Type B pancreatic cell (in vitro differentiated cells): ENCODE data around the gene ITCH. TPM values are rescaled to one million over a fixed set of nuclear protein-coding genes. Genes with fewer than 3 reads are reported as not detected.

Source experiments
- DNase-seq: peaks from one replicate; pipeline ENCODE4 v3.0.0; 2021; ENCODE audit warnings: mixed read lengths; ENCODE audit not compliant: unreplicated experiment; ENCODE audit errors: extremely low spot score
- H3K27ac Mint-ChIP-seq: 2 replicates; pipeline ENCODE4 v1.8.0; 2021; ENCODE audit warnings: mild to moderate bottlenecking, mixed read lengths
- H3K27me3 Mint-ChIP-seq: 2 replicates; pipeline ENCODE4 v1.8.0; 2021; ENCODE audit warnings: mixed read lengths
- H3K36me3 Mint-ChIP-seq: 2 replicates; pipeline ENCODE4 v1.8.0; 2021; ENCODE audit warnings: mixed read lengths
- H3K4me1 Mint-ChIP-seq: one replicate; pipeline ENCODE4 v1.8.0; 2021; ENCODE audit warnings: mixed read lengths; ENCODE audit not compliant: unreplicated experiment
- H3K4me3 Mint-ChIP-seq: 2 replicates; pipeline ENCODE4 v1.8.0; 2021; ENCODE audit warnings: mild to moderate bottlenecking, mixed read lengths
- H3K9me3 Mint-ChIP-seq: 2 replicates; pipeline ENCODE4 v1.8.0; 2021; ENCODE audit warnings: mixed read lengths
- total RNA-seq: library from RNA; stranded (reverse); gene quantifications from 2 replicates; pipeline ENCODE4 v1.2.1, GENCODE V29; 2021; ENCODE audit warnings: low replicate concordance
- TF ChIP-seq, protein P1 (sequence below): fragments of 200-600 bp; sonication (generic); conservative IDR thresholded peaks from 2 replicates; pipeline ENCODE4 v1.5.0; 2021; ENCODE audit warnings: antibody characterized with exemption, mild to moderate bottlenecking

ITCH gene
- total RNA-seq, 1 donor from 2014 or later: 77.2 TPM

DNA sequence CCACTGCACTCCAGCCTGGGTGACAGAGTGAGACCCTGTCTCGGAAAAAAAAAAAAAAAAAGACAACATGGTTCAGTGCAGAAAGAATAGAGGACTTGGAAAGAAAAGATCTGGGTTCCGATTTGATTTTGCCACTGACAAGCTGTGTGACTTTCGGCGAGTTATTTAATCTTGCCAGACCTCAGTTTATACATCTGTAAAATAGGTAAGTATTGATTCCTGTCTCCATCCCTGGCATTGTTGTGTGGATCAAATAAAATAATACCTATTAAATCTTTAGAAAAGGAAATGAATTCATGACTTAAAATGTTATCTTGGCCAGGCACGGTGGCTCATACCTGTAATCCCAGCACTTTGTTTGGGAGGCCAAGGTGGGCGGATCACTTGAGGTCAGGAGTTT, 7.0 kb downstream of the ITCH start:
- no peak overlapping the region for H3K4me3 Mint-ChIP-seq
- peaks cover 48% of the 10 kb centered on the region for H3K36me3 Mint-ChIP-seq
- H3K27ac Mint-ChIP-seq: no peak overlapping the region
- H3K4me1 Mint-ChIP-seq: peaks cover 26% of the 10 kb centered on the region
- no peaks in the 10 kb centered on the region for H3K9me3 Mint-ChIP-seq
- no peak for DNase-seq
- TF ChIP-seq, protein P1, sequence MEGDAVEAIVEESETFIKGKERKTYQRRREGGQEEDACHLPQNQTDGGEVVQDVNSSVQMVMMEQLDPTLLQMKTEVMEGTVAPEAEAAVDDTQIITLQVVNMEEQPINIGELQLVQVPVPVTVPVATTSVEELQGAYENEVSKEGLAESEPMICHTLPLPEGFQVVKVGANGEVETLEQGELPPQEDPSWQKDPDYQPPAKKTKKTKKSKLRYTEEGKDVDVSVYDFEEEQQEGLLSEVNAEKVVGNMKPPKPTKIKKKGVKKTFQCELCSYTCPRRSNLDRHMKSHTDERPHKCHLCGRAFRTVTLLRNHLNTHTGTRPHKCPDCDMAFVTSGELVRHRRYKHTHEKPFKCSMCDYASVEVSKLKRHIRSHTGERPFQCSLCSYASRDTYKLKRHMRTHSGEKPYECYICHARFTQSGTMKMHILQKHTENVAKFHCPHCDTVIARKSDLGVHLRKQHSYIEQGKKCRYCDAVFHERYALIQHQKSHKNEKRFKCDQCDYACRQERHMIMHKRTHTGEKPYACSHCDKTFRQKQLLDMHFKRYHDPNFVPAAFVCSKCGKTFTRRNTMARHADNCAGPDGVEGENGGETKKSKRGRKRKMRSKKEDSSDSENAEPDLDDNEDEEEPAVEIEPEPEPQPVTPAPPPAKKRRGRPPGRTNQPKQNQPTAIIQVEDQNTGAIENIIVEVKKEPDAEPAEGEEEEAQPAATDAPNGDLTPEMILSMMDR: no peak
- no peaks in the 10 kb centered on the region for H3K27me3 Mint-ChIP-seq

DNA sequence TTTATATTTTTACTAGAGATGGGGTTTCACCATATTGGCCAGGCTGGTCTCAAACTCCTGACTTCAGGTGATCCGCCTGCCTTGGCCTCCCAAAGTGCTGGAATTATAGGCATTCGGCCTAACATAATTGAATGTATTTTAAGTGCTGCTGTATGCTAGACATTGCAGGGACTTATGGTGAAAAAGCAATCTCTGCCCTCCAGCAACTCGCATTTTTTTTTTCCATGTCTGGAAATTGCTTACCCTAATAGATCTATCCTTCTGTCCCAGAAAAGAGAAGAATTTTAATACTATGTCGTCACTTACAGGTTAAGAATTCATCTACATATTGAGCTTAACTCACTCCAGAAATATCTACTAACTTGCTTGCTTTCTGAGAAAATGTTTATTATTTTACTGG, 10.4 kb downstream of the ITCH start:
- Mint-ChIP-seq H3K9me3 (no peaks in the 10 kb centered on the region), H3K27me3 (no peaks in the 10 kb centered on the region), H3K4me1 (peaks cover 17% of the 10 kb centered on the region), H3K36me3 (peaks cover 46% of the 10 kb centered on the region), H3K27ac (no peak overlapping the region), H3K4me3 (no peak overlapping the region)
- TF ChIP-seq, protein P1: no peak
- no peak for DNase-seq

DNA sequence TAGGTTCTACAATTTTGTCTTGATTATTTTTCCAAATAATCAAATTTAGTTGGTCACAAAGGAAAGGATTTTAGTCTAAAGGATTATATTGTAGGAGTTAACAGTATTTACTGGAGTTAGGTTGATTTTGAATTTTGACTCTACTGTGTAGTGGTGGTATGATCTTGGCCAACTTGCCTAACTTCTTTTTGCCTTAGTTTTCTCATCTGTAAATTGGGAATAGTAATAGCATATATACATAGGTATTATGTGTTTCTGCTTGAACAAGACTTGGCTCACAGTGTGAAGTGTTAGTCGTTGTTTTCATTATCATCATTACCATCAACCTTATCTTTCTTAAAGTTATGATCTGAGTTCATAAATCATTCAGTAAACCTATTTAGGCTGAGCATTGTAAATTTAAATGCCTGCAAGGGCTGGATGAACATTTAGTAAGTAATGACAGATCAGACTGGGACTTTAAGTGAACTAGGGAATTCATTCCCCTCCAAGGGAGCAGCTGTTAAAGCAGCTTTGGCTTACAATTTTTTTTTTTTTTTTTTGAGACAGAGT, 11.2 kb downstream of the ITCH start:
- H3K36me3 Mint-ChIP-seq: peaks cover 40% of the 10 kb centered on the region
- TF ChIP-seq, protein P1: no peak
- no peaks in the 10 kb centered on the region for H3K27me3 Mint-ChIP-seq
- H3K4me1 Mint-ChIP-seq: peaks cover 15% of the 10 kb centered on the region
- H3K27ac Mint-ChIP-seq: peak overlapping the region; percentile 24
- DNase-seq: no peak
- no peak overlapping the region for H3K4me3 Mint-ChIP-seq
- H3K9me3 Mint-ChIP-seq: no peaks in the 10 kb centered on the region

DNA sequence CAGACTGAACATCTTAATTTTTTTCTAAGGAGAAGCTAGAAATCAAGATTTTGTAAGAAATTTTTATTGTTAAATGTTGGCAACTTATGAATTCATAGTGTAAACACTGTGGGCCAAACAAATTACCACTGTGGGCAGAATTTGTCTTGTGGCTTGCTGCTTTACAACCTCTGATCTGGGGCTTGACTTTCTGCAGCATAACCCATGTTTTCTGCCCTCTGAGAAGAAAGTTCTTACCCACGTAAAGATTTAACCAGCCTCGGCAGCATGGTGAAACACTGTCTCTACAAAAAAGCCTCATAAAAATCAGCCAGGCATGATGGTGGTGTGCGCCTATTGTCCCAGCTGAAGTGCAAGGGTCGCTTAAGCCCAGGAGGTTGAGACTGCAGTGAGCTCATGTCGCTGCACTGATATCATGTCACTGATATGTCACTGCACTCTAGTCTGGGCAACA, 12.9 kb downstream of the ITCH start:
- H3K36me3 Mint-ChIP-seq: peaks cover 34% of the 10 kb centered on the region
- H3K27ac Mint-ChIP-seq: peak overlapping the region; percentile 12

DNA sequence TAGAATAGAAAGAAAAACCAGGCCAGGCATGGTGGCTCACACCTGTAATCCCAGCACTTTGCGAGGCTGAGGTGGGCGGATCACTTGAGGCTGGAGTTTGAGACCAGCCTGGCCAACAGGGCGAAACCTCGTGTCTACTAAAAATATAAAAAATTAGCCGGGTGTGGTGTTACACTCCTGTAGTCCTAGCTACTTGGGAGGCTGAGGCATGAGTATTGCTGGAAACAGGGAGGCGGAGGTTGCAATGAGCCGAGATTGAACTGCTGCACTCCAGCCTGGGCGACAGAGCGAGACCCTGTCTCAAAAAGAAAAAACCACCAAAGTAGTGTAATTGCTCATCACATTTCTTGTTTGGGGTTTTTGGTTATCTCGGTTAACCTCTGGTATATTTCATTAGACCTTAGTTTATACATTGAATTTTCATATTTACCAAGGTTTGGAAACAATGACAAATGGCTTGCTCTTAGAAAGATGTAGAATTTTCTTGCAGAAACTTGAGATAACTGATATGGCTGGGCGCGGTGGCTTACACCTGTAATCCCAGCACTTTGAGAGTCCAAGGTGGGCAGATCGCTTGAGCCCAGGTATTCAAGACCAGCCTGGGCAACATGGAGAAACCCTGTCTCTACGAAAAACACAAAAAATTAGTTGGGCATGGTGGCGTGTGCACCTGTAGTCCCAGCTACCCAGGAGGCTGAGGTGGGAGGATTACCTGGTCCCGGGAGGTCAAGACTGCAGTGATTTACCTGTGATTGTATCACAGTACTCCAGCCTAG, 14.2 kb downstream of the ITCH start:
- peaks cover 35% of the 10 kb centered on the region for H3K36me3 Mint-ChIP-seq
- TF ChIP-seq, protein P1: no peak

More for the DNA sequence above, 12.9 kb downstream of the ITCH start:
- DNase-seq: peak; percentile 49
- H3K9me3 Mint-ChIP-seq: no peaks in the 10 kb centered on the region
- no peak overlapping the region for H3K4me3 Mint-ChIP-seq
- TF ChIP-seq, protein P1: no peak
- H3K27me3 Mint-ChIP-seq: no peaks in the 10 kb centered on the region
- peaks cover 15% of the 10 kb centered on the region for H3K4me1 Mint-ChIP-seq

More for the DNA sequence above, 14.2 kb downstream of the ITCH start:
- peak overlapping the region; percentile 12 for H3K27ac Mint-ChIP-seq
- peak; percentile 64 for DNase-seq
- no peaks in the 10 kb centered on the region for H3K27me3 Mint-ChIP-seq
- H3K9me3 Mint-ChIP-seq: no peaks in the 10 kb centered on the region
- no peak overlapping the region for H3K4me3 Mint-ChIP-seq
- peaks cover 15% of the 10 kb centered on the region for H3K4me1 Mint-ChIP-seq
